NCI-H748 (cell line): Measurements from ENCODE around the gene RHEBL1.

Experiments
- DNase-seq: peaks from one replicate; lab custom pipeline; 2025; ENCODE audit not compliant: unreplicated experiment; lab: John Stamatoyannopoulos, UW

RHEBL1 gene

GRCh38 chr12:49022558-49023178, 47.1 kb downstream of the RHEBL1 start:
- DNase-seq: no peak

GRCh38 chr12:49021292-49021915, 48.4 kb downstream of the RHEBL1 start:
- no peak for DNase-seq

- DNase-seq: no peak
Measured at GRCh38 chr12:49020441-49020840, 49.3 kb downstream of the RHEBL1 start.

- DNase-seq: peak; percentile 45
Measured at GRCh38 chr12:49019443-49020324, 50.1 kb downstream of the RHEBL1 start.

- DNase-seq: peak; percentile 67
Measured at GRCh38 chr12:49019120-49019430, 50.7 kb downstream of the RHEBL1 start.

GRCh38 chr12:49018261-49019119, 51.3 kb downstream of the RHEBL1 start, which contains the start of gene PRKAG1:
PRKAG1 (minus strand) TSS chr12:49018776; CDS start chr12:49018740, 36 bp downstream.
- DNase-seq: peak; percentile 97

- no peak for DNase-seq
Measured at GRCh38 chr12:49017891-49018260, 51.9 kb downstream of the RHEBL1 start.

GRCh38 chr12:49015196-49015595, 54.6 kb downstream of the RHEBL1 start:
- no peak for DNase-seq
